ENCODE results near the gene ST3GAL6. TPM values are rescaled to one million over a fixed set of nuclear protein-coding genes. Genes with fewer than 3 reads are reported as not detected.

ST3GAL6 gene
- total and polyA plus RNA-seq, 2 of the 13 experiments (the other 11 are each of a cell fraction or from before 2014, with no cell fraction given), result 17.5 to 23.2 TPM

- TF ChIP-seq, protein P1, sequence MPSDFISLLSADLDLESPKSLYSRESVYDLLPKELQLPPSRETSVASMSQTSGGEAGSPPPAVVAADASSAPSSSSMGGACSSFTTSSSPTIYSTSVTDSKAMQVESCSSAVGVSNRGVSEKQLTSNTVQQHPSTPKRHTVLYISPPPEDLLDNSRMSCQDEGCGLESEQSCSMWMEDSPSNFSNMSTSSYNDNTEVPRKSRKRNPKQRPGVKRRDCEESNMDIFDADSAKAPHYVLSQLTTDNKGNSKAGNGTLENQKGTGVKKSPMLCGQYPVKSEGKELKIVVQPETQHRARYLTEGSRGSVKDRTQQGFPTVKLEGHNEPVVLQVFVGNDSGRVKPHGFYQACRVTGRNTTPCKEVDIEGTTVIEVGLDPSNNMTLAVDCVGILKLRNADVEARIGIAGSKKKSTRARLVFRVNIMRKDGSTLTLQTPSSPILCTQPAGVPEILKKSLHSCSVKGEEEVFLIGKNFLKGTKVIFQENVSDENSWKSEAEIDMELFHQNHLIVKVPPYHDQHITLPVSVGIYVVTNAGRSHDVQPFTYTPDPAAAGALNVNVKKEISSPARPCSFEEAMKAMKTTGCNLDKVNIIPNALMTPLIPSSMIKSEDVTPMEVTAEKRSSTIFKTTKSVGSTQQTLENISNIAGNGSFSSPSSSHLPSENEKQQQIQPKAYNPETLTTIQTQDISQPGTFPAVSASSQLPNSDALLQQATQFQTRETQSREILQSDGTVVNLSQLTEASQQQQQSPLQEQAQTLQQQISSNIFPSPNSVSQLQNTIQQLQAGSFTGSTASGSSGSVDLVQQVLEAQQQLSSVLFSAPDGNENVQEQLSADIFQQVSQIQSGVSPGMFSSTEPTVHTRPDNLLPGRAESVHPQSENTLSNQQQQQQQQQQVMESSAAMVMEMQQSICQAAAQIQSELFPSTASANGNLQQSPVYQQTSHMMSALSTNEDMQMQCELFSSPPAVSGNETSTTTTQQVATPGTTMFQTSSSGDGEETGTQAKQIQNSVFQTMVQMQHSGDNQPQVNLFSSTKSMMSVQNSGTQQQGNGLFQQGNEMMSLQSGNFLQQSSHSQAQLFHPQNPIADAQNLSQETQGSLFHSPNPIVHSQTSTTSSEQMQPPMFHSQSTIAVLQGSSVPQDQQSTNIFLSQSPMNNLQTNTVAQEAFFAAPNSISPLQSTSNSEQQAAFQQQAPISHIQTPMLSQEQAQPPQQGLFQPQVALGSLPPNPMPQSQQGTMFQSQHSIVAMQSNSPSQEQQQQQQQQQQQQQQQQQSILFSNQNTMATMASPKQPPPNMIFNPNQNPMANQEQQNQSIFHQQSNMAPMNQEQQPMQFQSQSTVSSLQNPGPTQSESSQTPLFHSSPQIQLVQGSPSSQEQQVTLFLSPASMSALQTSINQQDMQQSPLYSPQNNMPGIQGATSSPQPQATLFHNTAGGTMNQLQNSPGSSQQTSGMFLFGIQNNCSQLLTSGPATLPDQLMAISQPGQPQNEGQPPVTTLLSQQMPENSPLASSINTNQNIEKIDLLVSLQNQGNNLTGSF (CRISPR knock-in tag; IDR thresholded peaks at IDR 0.05), result no peak
- TF ChIP-seq, protein P2, sequence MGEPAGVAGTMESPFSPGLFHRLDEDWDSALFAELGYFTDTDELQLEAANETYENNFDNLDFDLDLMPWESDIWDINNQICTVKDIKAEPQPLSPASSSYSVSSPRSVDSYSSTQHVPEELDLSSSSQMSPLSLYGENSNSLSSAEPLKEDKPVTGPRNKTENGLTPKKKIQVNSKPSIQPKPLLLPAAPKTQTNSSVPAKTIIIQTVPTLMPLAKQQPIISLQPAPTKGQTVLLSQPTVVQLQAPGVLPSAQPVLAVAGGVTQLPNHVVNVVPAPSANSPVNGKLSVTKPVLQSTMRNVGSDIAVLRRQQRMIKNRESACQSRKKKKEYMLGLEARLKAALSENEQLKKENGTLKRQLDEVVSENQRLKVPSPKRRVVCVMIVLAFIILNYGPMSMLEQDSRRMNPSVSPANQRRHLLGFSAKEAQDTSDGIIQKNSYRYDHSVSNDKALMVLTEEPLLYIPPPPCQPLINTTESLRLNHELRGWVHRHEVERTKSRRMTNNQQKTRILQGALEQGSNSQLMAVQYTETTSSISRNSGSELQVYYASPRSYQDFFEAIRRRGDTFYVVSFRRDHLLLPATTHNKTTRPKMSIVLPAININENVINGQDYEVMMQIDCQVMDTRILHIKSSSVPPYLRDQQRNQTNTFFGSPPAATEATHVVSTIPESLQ (CRISPR knock-in tag; conservative IDR thresholded peaks at IDR 0.05), result no peak
- TF ChIP-seq PREB (CRISPR knock-in tag; IDR thresholded peaks at IDR 0.05) (no peak), ZEB1 (IDR thresholded peaks at IDR 0.05; ENCODE audit: insufficient replicate concordance, low read depth) (peak; percentile 98), ZNF782 (CRISPR knock-in tag; IDR thresholded peaks at IDR 0.05; ENCODE audit: borderline replicate concordance) (no peak), KLF13 (CRISPR knock-in tag; IDR thresholded peaks at IDR 0.05) (no peak), ZNF33B (CRISPR knock-in tag; IDR thresholded peaks at IDR 0.05) (no peak), HOXD1 (CRISPR knock-in tag; IDR thresholded peaks at IDR 0.05) (no peak), ZNF362 (CRISPR knock-in tag; IDR thresholded peaks at IDR 0.05; ENCODE audit: borderline replicate concordance) (peak; percentile 18; the same call in 1 of the 2 replicates), REPIN1 (CRISPR knock-in tag; IDR thresholded peaks at IDR 0.05; ENCODE audit: borderline replicate concordance, low read depth) (peak; percentile 19; the same call in 1 of the 2 replicates), ZNF567 (CRISPR knock-in tag; IDR thresholded peaks at IDR 0.05; ENCODE audit: borderline replicate concordance) (no peak), ZNF639 (CRISPR knock-in tag; conservative IDR thresholded peaks at IDR 0.05) (no peak), THAP11 (CRISPR knock-in tag; IDR thresholded peaks at IDR 0.05) (no peak), ZNF275 (CRISPR knock-in tag; IDR thresholded peaks at IDR 0.05; ENCODE audit: borderline replicate concordance) (no peak), ETV5 (CRISPR knock-in tag; IDR thresholded peaks at IDR 0.05; ENCODE audit: borderline replicate concordance) (peak; percentile 86)
- TF ChIP-seq, protein P3, sequence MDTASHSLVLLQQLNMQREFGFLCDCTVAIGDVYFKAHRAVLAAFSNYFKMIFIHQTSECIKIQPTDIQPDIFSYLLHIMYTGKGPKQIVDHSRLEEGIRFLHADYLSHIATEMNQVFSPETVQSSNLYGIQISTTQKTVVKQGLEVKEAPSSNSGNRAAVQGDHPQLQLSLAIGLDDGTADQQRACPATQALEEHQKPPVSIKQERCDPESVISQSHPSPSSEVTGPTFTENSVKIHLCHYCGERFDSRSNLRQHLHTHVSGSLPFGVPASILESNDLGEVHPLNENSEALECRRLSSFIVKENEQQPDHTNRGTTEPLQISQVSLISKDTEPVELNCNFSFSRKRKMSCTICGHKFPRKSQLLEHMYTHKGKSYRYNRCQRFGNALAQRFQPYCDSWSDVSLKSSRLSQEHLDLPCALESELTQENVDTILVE (CRISPR knock-in tag; IDR thresholded peaks at IDR 0.05), result no peak
Measured at GRCh38 chr3:98777286-98777685, 14.1 kb downstream of the ST3GAL6 start (continued).
